Endothelial cell of umbilical vein (primary cell): ENCODE results near the gene HEMGN.

Experiments used
- CTCF ChIP-seq, 2 donors: IDR thresholded peaks; 1 replicate in 1 of 2; 2 replicates in 1 of 2; pipeline ENCODE4 v1.5.1; 2011; ENCODE audit warnings: low read length in 2 of 2, mild to moderate bottlenecking in 2 of 2, moderate library complexity in 2 of 2, control low read depth in 1 of 2, inconsistent platforms in 1 of 2, low read depth in 1 of 2; ENCODE audit not compliant: insufficient read depth in 1 of 2; ENCODE audit errors: extremely low read depth in 1 of 2
- POLR2AphosphoS5 ChIP-seq: IDR thresholded peaks from 2 replicates; pipeline ENCODE4 v1.6.1; 2012; ENCODE audit warnings: low read depth, mild to moderate bottlenecking, control low read depth, low read length, moderate library complexity; ENCODE audit not compliant: insufficient read depth

GRCh38 chr9:97921959-97922724 is 15.8 kb downstream of the HEMGN start, which contains the start of gene TRMO:
- TF ChIP-seq CTCF (IDR thresholded peaks at IDR 0.05; ENCODE audit: extremely low read depth in 1 of 2, insufficient read depth in 1 of 2, low read depth in 1 of 2, low read length in 2 of 2) (peak; percentile 61 to 76), POLR2AphosphoS5 (peak; percentile 80)
